Activated CD4-positive, alpha-beta T cell treated with anti-CD3 and anti-CD28 coated beads, Interleukin-2, amount 10 ng/mL, durations not matched to agents 24 days and 14 days (primary cell): Measurements from ENCODE around the gene NEURL1B. TPM values are rescaled to one million over a fixed set of nuclear protein-coding genes. Genes with fewer than 3 reads are reported as not detected.
"Not testable (repeated sequence)": the region's sequence is repeated elsewhere in the genome, so short reads cannot be mapped to it uniquely, and the experiment has no call there.

Source experiments
- DNase-seq: peaks from one replicate; pipeline ENCODE4 v3.0.0; 2022
- H3K27ac Mint-ChIP-seq: one replicate; pipeline ENCODE4 v1.8.0; 2022; ENCODE audit warnings: mild to moderate bottlenecking, mixed read lengths
- H3K27me3 Mint-ChIP-seq: one replicate; pipeline ENCODE4 v1.8.0; 2022; ENCODE audit warnings: mixed read lengths
- H3K36me3 Mint-ChIP-seq: one replicate; pipeline ENCODE4 v1.8.0; 2022; ENCODE audit warnings: low read depth, mild to moderate bottlenecking, mixed read lengths
- H3K4me1 Mint-ChIP-seq: one replicate; pipeline ENCODE4 v1.8.0; 2021; ENCODE audit warnings: mixed read lengths
- H3K4me3 Mint-ChIP-seq: one replicate; pipeline ENCODE4 v1.8.0; 2022; ENCODE audit warnings: mild to moderate bottlenecking, moderate library complexity, mixed read lengths
- H3K9me3 Mint-ChIP-seq: one replicate; pipeline ENCODE4 v1.8.0; 2021; ENCODE audit warnings: mixed read lengths
- intact Hi-C: fragments of 100-400 bp; cut with micrococcal nuclease; formaldehyde crosslinking; loops from one replicate; pipeline ENCODE4 v1.15.1; 2023
- total RNA-seq: library from RNA; stranded (reverse); gene quantifications from 2 replicates; pipeline ENCODE4 v1.2.3, GENCODE V29; 2022

The NEURL1B gene
- total RNA-seq, 1 donor from 2014 or later, result 0.05 TPM

DNA sequence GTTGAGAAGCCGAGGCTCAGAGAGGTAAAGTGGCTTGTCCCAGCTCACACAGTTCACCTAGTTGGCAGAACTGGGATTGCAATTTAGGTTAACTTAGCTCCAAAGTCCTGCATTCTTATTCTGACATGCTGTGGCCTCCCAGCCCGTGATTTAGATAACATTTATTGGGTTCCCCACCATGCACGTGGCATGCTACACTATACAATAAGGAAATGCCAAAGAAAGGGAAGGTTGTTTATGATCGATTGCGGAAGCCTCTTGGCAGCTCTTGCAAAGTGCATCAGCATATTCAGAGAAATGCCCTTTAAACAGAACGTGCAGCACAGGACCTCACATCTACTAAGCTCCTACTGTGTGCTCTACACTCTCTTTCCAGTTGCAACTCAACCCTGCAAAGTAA is 3.2 kb downstream of the NEURL1B start:
- peaks cover 40% of the 10 kb centered on the region for H3K27me3 Mint-ChIP-seq
- H3K4me3 Mint-ChIP-seq, result no peak overlapping the region
- no peak overlapping the region for H3K27ac Mint-ChIP-seq
- intact Hi-C loops, result no loop called here
- H3K36me3 Mint-ChIP-seq, result no peaks in the 10 kb centered on the region
- H3K4me1 Mint-ChIP-seq, result peaks cover 8% of the 10 kb centered on the region
- no peak for DNase-seq
- H3K9me3 Mint-ChIP-seq, result no peaks in the 10 kb centered on the region

DNA sequence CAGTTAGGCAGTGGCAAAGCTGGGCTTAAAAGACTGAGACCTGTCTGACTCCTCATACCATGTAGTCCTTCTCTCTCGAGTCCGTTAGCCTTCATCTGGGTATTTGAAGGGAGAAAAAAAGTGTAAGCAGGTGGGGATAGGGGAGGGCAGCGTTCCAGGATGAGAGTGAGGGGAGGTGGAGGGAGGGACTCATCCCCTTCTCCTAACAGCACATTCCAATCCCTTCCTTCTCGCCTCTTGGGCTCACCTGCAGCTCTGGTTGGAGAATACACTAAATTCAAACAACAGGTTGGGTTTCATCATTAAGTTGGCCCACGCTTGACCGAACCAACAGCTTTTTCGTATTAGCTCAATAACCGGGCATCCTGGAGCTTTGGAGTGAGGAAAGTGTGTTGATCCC is 3.6 kb downstream of the NEURL1B start:
- H3K4me1 Mint-ChIP-seq, result peaks cover 8% of the 10 kb centered on the region
- no peak for DNase-seq
- intact Hi-C loops, result no loop called here
- H3K27me3 Mint-ChIP-seq, result peaks cover 38% of the 10 kb centered on the region
- H3K4me3 Mint-ChIP-seq, result no peak overlapping the region
- no peaks in the 10 kb centered on the region for H3K9me3 Mint-ChIP-seq
- no peak overlapping the region for H3K27ac Mint-ChIP-seq
- H3K36me3 Mint-ChIP-seq, result no peaks in the 10 kb centered on the region

DNA sequence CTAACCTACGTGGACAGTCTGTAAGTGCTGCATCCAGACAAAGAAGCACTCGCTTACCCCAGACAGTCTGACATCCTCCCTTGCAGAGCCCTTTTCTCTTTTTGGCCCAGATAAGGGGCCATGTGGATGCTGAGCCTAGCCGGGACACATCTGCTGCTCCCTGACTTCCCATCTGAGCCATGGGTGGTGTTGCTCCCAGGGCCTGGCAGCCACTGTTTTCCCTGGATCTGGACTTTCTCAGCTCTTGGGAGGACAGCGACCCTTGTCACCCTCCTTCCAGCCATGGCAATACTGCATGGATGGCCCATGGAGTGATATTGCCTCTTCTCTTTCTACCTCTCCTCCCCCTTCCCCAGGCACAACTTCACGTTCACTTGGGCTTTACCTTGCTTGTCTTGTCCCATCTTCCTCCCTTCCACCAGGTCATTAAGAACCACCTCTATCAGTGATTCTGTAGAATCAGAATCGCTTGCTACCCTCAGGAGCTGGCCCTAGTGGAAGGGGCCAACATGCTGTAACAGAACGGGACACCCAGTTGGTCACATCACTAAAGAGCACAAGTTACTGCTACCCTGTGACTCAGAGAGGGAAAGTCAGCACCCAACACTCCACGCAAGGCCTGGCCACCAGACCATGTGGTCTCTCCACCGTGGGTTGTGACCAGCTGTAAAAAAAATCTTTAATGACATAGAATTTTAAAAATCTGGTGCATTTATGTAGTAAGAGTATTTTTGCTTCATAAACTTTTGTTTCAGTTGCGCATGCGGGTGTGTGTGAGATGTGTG is 4.4 kb downstream of the NEURL1B start:
- Mint-ChIP-seq H3K9me3 (no peaks in the 10 kb centered on the region), H3K27ac (no peak overlapping the region), H3K36me3 (no peaks in the 10 kb centered on the region), H3K4me3 (no peak overlapping the region), H3K27me3 (peaks cover 32% of the 10 kb centered on the region), H3K4me1 (peaks cover 6% of the 10 kb centered on the region)
- no peak for DNase-seq
- intact Hi-C loops, result no loop called here

DNA sequence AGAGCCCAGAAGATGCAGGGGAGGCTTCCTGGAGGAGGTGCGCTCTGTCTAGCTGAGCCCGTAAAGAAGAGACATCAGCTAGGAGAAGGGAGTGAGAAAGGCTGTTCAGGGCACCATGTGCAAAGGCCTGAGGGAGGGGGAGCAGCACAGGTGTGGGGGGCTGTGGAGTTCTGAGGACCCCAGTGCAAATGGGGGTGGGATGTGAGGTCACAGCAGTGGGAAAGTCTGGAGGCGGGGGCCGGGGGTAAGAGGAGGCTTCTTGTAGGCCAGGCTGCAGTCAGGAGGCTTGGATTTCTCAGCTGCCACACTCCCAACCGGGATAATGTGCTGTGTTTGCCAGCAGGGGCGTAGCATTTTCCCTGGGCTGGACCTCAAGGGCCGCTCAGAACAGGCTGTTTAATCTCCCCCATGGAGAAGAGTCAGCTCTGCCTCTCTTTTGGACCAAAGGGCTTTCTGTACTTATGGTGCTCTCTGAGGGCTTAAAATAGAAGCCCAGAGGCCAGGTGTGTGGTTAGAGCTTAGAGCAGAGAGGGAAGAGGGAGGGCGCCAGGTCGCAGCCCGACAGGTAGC is 5.7 kb downstream of the NEURL1B start:
- Mint-ChIP-seq H3K4me1 (peaks cover 6% of the 10 kb centered on the region), H3K27me3 (peaks cover 31% of the 10 kb centered on the region), H3K27ac (no peak overlapping the region), H3K9me3 (no peaks in the 10 kb centered on the region), H3K4me3 (no peak overlapping the region), H3K36me3 (no peaks in the 10 kb centered on the region)
- no peak for DNase-seq
- intact Hi-C loops, result no loop called here

DNA sequence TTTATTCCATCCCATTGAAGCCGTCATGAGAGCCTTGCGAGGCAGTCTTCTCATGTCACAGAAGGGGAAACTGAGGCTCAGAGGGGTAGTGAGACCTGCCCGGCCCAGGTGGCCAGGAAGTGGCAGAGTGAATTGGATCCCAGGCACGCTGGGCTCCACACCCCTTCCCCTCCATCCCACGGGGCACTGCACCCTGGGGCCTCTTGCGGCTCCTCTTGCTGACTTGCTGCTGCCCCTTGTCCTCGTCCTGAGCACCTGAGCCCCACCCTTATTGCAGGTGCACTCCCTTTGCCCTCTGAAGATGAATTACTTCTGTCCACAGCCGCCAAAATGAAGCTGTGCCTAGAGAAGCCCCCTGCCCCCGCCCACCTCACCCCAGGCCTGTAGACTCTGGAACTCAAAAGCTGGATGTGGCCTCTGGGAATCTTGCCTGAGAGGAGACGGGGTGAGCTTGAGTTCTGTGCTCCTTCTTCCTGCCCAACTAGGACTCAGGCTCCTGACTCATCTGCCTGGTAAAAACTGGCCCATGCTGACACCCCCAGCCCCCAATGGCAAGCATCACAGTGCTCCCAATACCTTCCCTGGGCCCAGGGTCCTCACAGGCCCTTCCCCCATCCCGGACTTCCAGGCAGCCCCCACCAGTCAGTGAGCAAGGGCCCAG is 6.4 kb downstream of the NEURL1B start:
- Mint-ChIP-seq H3K36me3 (no peaks in the 10 kb centered on the region), H3K4me3 (no peak overlapping the region), H3K27ac (no peak overlapping the region), H3K9me3 (no peaks in the 10 kb centered on the region), H3K27me3 (peaks cover 24% of the 10 kb centered on the region), H3K4me1 (peaks cover 1% of the 10 kb centered on the region)
- intact Hi-C loops, result no loop called here
- no peak for DNase-seq

DNA sequence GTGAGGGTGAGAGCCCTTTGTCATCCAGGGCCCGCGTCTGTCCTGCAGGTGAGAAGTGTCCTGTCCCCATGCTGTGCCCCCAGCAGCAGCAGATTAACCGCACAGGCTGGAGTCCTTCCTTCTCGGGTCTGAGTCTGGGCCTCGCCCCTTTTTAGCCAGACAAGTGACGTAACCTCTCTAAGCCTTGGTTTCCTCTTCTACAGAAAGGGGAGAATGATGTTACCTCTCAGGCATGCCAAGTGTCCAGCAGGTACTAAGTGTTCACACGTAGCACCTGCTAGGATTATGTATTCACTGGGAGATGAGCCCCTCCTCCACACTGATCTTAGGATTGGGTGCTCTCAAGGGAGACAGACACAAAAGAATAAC is 6.9 kb downstream of the NEURL1B start:
- Mint-ChIP-seq H3K4me3 (no peak overlapping the region), H3K4me1 (no peaks in the 10 kb centered on the region), H3K36me3 (no peaks in the 10 kb centered on the region), H3K27ac (no peak overlapping the region), H3K9me3 (no peaks in the 10 kb centered on the region), H3K27me3 (peaks cover 22% of the 10 kb centered on the region)
- intact Hi-C loops, result no loop called here
- DNase-seq, result no peak

DNA sequence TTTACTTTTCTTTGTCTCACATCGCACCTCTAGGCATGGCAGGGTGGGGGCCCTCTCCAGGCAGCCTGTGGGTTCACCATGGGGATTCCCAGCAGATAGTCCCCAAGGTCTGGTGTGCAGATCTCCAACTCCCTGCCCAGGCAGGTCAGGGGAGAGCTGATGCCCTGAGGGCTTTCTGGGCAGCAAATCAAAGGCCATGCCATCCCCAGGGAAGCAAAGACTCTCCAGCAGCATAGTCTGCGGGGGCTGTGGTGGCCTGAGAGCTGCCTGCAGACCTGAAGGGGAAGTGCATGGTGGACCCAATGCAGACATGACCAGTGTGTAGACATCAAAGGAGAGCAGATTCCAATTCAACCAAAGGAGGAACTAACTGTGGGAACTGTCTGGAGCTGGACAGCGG is 7.7 kb downstream of the NEURL1B start:
- Mint-ChIP-seq H3K27ac (no peak overlapping the region), H3K36me3 (no peaks in the 10 kb centered on the region), H3K4me1 (no peaks in the 10 kb centered on the region), H3K27me3 (peaks cover 15% of the 10 kb centered on the region), H3K9me3 (no peaks in the 10 kb centered on the region), H3K4me3 (no peak overlapping the region)
- DNase-seq, result no peak
- intact Hi-C loops, result no loop called here

DNA sequence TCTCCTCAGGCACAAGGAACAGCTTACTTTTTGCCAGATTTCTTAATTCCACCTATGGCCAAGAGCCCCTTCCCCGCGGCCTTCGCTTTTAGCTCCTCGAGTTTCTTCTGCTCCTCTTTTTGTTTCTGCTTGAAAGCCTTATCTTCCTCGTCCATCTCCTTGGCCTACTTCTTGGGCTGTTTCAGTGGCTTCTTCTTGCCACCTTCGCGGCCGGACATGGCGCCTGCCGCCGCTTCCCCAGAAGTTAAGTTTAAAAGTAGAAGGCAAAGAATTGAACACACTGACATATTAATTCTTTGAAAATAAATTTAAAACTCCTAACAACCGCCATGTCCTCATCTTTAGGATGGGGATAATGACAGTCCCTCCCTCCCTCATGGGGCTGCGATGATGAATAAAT is 15.4 kb downstream of the NEURL1B start:
- H3K36me3 Mint-ChIP-seq, H3K27ac Mint-ChIP-seq, H3K27me3 Mint-ChIP-seq, H3K9me3 Mint-ChIP-seq, H3K4me1 Mint-ChIP-seq, DNase-seq, H3K4me3 Mint-ChIP-seq, intact Hi-C loops: not testable (repeated sequence)

DNA sequence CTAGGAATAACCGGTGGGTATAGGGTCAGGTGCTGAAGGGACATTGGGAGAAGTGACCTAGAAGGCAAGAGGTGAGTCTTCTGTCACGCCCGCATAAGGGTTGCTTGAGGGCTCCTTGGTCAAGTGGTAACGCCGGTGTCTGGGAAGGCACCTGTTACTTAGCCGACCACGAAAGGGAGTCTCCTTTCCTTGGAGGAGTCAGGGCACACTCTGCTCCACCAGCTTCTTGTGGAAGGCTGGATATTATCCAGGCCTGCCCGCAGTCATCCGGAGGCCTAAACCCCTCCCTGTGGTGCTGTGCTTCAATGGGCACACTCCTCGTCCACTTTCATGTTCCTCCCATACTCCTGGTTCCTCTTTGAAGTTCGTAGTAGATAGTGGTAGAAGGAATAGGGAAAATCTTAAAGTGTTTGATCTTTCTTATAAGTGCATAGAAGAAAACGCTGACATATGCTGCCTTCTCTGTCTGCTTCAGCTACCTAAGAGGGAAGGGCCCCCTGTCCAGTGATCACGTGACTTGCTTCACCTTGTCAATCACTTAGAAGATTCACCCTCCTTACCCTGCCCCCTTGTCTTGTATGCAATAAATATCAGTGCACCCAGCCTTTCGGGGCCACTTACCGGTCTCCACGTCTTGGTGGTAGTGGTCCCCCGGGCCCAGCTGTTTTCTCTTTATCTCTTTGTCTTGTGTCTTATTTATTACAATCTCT is 16.6 kb downstream of the NEURL1B start:
- DNase-seq, H3K4me1 Mint-ChIP-seq, H3K9me3 Mint-ChIP-seq, H3K36me3 Mint-ChIP-seq, H3K4me3 Mint-ChIP-seq, H3K27ac Mint-ChIP-seq, H3K27me3 Mint-ChIP-seq, intact Hi-C loops: not testable (repeated sequence)

DNA sequence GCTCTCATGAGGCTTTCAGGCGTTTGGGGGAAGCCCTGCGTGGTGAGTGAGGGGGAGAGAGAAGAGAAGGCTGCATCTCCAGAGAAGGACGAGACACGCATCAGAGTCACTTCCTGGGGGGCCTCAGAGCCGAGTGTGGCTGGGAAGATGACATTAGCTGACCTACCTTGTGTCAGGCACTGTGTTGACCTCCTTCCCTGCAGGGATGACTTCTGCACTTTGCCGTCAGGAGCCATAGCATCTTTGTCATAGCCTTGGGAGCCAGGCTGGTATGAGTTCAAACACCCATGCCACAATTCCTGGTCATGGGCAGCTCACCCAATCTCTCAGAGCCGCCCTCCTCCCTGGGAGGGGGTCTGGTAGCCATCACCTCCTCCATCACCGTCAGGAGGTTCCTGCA is 17.3 kb downstream of the NEURL1B start:
- intact Hi-C loops, result no loop called here
- no peak for DNase-seq
- Mint-ChIP-seq H3K27me3 (peaks cover 2% of the 10 kb centered on the region), H3K9me3 (peaks cover 9% of the 10 kb centered on the region), H3K4me1 (no peaks in the 10 kb centered on the region), H3K27ac (no peak overlapping the region), H3K36me3 (no peaks in the 10 kb centered on the region), H3K4me3 (no peak overlapping the region)

DNA sequence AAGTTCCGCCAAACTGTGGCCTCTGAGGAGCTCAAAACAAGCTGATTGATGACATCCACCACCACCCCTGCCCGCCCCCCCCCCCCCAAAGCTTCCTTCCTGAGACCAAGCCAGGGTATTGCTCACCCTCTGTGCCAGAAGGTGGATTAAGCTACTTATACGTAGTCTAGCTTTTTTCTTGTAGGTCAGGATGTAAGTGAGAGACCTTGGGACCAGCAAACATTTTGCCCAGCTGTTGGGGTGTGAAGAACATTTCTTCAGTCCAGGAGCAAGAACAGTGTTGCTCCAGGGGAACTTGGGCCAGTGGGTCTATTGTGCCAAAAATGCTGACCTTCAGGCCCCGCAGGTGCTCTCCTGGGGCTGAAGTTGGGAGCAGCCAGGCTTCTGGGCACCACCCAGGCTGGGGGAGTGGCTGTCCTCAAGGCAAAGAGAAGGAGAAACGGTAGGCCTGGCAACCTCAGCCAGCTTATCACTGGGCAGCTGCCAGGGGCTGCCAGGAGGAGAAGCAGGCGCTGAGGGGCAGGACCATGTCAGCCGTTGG is 18.0 kb downstream of the NEURL1B start:
- H3K27ac Mint-ChIP-seq, result no peak overlapping the region
- peaks cover 9% of the 10 kb centered on the region for H3K9me3 Mint-ChIP-seq
- intact Hi-C loops, result no loop called here
- H3K36me3 Mint-ChIP-seq, result no peaks in the 10 kb centered on the region
- H3K4me1 Mint-ChIP-seq, result no peaks in the 10 kb centered on the region
- H3K4me3 Mint-ChIP-seq, result no peak overlapping the region
- no peak for DNase-seq
- H3K27me3 Mint-ChIP-seq, result no peaks in the 10 kb centered on the region

DNA sequence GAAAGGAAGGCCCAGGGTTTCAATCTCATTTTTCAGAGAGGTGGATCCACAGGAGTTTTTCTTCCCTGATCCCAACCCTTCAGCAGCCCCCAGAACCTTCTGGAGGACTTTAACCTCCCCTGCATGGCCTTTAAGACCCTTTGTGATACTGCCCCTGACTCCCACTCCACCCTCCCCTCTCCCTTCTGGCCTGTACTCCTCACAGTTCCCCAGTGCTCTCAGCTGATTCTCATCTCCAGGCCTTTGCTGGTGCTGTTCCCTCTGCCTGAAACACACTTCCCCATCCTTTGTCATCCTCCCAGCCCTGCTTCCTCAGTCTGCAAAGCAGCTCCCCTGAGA is 18.5 kb downstream of the NEURL1B start:
- Mint-ChIP-seq H3K4me3 (no peak overlapping the region), H3K27me3 (no peaks in the 10 kb centered on the region), H3K9me3 (peaks cover 9% of the 10 kb centered on the region), H3K36me3 (no peaks in the 10 kb centered on the region), H3K4me1 (no peaks in the 10 kb centered on the region), H3K27ac (no peak overlapping the region)
- intact Hi-C loops, result no loop called here
- DNase-seq, result no peak

DNA sequence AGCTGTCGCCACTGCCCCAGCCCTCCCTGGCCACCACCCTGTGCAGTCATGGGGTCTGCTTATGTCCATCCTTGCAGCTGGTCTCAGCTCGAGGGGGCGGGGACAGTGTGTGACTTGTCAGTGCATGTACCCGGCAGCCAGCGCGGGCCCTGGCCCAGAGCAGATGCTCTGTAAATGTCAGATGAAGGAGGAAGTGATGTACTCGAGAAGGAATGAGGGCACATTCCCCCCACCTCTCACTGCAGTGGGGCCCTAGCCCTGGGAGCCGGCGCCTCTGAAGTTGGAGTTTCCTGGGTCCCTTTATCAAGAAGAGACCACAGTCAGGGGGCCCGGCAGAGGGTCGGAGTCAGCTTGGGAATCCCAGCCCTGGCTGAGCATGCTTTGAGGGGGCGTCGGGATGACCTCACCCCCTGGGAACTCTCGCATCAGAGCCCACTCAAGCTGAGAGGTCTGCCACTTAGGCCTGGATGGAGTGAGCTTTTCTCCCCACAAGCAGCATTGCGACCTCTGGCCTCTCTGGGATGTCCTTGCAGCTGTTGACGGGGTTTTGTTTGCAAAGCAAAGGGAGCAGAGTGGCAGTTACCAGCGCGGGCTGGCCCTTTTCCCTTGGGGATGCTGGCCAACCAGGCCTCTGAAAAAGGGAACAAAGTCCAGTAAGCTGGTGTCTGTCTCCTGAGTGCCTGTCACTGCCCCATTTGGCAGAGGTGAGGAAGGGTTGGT is 19.0 kb downstream of the NEURL1B start:
- Mint-ChIP-seq H3K4me3 (no peak overlapping the region), H3K4me1 (no peaks in the 10 kb centered on the region), H3K27me3 (no peaks in the 10 kb centered on the region), H3K36me3 (no peaks in the 10 kb centered on the region), H3K9me3 (peaks cover 9% of the 10 kb centered on the region), H3K27ac (no peak overlapping the region)
- no peak for DNase-seq
- intact Hi-C loops, result no loop called here
